Neural cell (in vitro differentiated cells): ENCODE results near the gene S100P. TPM values are rescaled to one million over a fixed set of nuclear protein-coding genes. Genes with fewer than 3 reads are reported as not detected.

Experiments used
- H2AFZ ChIP-seq: fragments of 200-600, 300-800 bp; sonication (generic), shearing (Covaris generic); 2 replicates; pipeline ENCODE4 v1.6.0; 2014; ENCODE audit warnings: low read depth, mild to moderate bottlenecking, antibody characterized with exemption, low read length, moderate library complexity
- H3F3A ChIP-seq: fragments of 200-600 bp; shearing (Covaris generic); 2 replicates; pipeline ENCODE4 v1.6.1; 2016; ENCODE audit warnings: mild to moderate bottlenecking, moderate library complexity, mixed read lengths, antibody characterized with exemption, low read length; ENCODE audit not compliant: insufficient read depth, poor library complexity, severe bottlenecking
- H3K27ac ChIP-seq: fragments of 200-600, 300-800 bp; sonication (generic), shearing (Covaris generic); 2 replicates; pipeline ENCODE4 v1.5.1; 2014; ENCODE audit warnings: mild to moderate bottlenecking, low read length, moderate library complexity
- H3K27me3 ChIP-seq: fragments of 300-800, 200-600 bp; sonication (generic), shearing (Covaris generic); 2 replicates; pipeline ENCODE4 v1.6.0; 2014; ENCODE audit warnings: mild to moderate bottlenecking, low read depth, low read length, moderate library complexity; ENCODE audit not compliant: insufficient read depth
- H3K36me3 ChIP-seq: fragments of 300-800, 200-600 bp; sonication (generic), shearing (Covaris generic); 2 replicates; pipeline ENCODE4 v1.5.1; 2014; ENCODE audit warnings: mild to moderate bottlenecking, antibody characterized with exemption, low read length, moderate library complexity; ENCODE audit not compliant: insufficient read depth
- H3K4me2 ChIP-seq: fragments of 300-800, 200-600 bp; sonication (generic), shearing (Covaris generic); 2 replicates; pipeline ENCODE4 v1.6.0; 2014; ENCODE audit warnings: mild to moderate bottlenecking, low read length
- H3K4me3 ChIP-seq: fragments of 300-800, 200-600 bp; sonication (generic), shearing (Covaris generic); 2 replicates; pipeline ENCODE4 v1.5.1; 2014; ENCODE audit warnings: mild to moderate bottlenecking, low read length, moderate library complexity
- H3K79me2 ChIP-seq: fragments of 200-600 bp; shearing (Covaris generic); replicated peaks from 2 replicates; pipeline ENCODE4 v1.6.0; 2014; ENCODE audit warnings: mild to moderate bottlenecking, low read length, moderate library complexity; ENCODE audit not compliant: insufficient read depth
- H3K9ac ChIP-seq: fragments of 300-800, 200-600 bp; sonication (generic), shearing (Covaris generic); 2 replicates; pipeline ENCODE4 v1.6.1; 2016; ENCODE audit warnings: mild to moderate bottlenecking, low read length, mixed read lengths
- H3K9me2 ChIP-seq: fragments of 200-600 bp; shearing (Covaris generic); 2 replicates; pipeline ENCODE4 v1.6.1; 2016; ENCODE audit warnings: mild to moderate bottlenecking, low read length, mixed read lengths; ENCODE audit not compliant: insufficient read depth
- H3K9me3 ChIP-seq: fragments of 200-600, 300-800 bp; sonication (generic), shearing (Covaris generic); 2 replicates; pipeline ENCODE4 v1.6.1; 2016; ENCODE audit warnings: mild to moderate bottlenecking, mixed run types, low read length, moderate library complexity, mixed read lengths
- H4K20me1 ChIP-seq: fragments of 200-600 bp; shearing (Covaris generic); 2 replicates; pipeline ENCODE4 v1.6.1; 2016; ENCODE audit warnings: mild to moderate bottlenecking, mixed run types; ENCODE audit not compliant: insufficient read depth
- EP300 ChIP-seq: fragments of 450-650 bp; conservative IDR thresholded peaks from 2 replicates; pipeline ENCODE4 v1.6.1; 2014; ENCODE audit warnings: antibody characterized with exemption, mild to moderate bottlenecking, moderate library complexity; ENCODE audit not compliant: poor library complexity, severe bottlenecking
- EZH2 ChIP-seq: fragments of 200-600, 300-800 bp; shearing (Covaris generic), sonication (generic); IDR thresholded peaks from 2 replicates; pipeline ENCODE4 v1.6.1; 2014; ENCODE audit warnings: antibody characterized with exemption, low read length, borderline replicate concordance, mild to moderate bottlenecking; ENCODE audit not compliant: insufficient read depth, poor library complexity, severe bottlenecking
- MXI1 ChIP-seq: fragments of 450-650 bp; conservative IDR thresholded peaks from 2 replicates; pipeline ENCODE4 v1.6.1; 2014; ENCODE audit warnings: antibody characterized with exemption, mild to moderate bottlenecking; ENCODE audit not compliant: poor library complexity, severe bottlenecking
- POLR2AphosphoS5 ChIP-seq: IDR thresholded peaks from 2 replicates; pipeline ENCODE4 v1.6.1; 2012
- RAD21 ChIP-seq: fragments of 450-650 bp; conservative IDR thresholded peaks from 2 replicates; pipeline ENCODE4 v1.6.1; 2014; ENCODE audit warnings: antibody characterized with exemption, mild to moderate bottlenecking, moderate library complexity
- SMC3 ChIP-seq: fragments of 450-650 bp; conservative IDR thresholded peaks from 2 replicates; pipeline ENCODE4 v1.6.1; 2014; ENCODE audit warnings: antibody characterized with exemption, mild to moderate bottlenecking, moderate library complexity; ENCODE audit not compliant: poor library complexity
- TAF1 ChIP-seq: IDR thresholded peaks from 2 replicates; pipeline ENCODE4 v1.6.1; 2012; ENCODE audit warnings: low read depth
- polyA plus RNA-seq: library from polyadenylated mRNA; depleted of rRNA; stranded (reverse); fragments of >200 nt; gene quantifications from 2 replicates; pipeline ENCODE4 v1.2.3, GENCODE V29; 2014
- TF ChIP-seq, protein P1 (sequence below): fragments of 450-650 bp; IDR thresholded peaks from 2 replicates; pipeline ENCODE4 v1.5.1; 2014; ENCODE audit warnings: antibody characterized with exemption, mild to moderate bottlenecking, moderate library complexity; ENCODE audit not compliant: poor library complexity, severe bottlenecking
- TF ChIP-seq, protein P2 (sequence below): IDR thresholded peaks from 2 replicates; pipeline ENCODE4 v1.6.1; 2012; ENCODE audit warnings: borderline replicate concordance

The S100P gene
- polyA plus RNA-seq, 1 donor from 2014 or later = not detected

DNA sequence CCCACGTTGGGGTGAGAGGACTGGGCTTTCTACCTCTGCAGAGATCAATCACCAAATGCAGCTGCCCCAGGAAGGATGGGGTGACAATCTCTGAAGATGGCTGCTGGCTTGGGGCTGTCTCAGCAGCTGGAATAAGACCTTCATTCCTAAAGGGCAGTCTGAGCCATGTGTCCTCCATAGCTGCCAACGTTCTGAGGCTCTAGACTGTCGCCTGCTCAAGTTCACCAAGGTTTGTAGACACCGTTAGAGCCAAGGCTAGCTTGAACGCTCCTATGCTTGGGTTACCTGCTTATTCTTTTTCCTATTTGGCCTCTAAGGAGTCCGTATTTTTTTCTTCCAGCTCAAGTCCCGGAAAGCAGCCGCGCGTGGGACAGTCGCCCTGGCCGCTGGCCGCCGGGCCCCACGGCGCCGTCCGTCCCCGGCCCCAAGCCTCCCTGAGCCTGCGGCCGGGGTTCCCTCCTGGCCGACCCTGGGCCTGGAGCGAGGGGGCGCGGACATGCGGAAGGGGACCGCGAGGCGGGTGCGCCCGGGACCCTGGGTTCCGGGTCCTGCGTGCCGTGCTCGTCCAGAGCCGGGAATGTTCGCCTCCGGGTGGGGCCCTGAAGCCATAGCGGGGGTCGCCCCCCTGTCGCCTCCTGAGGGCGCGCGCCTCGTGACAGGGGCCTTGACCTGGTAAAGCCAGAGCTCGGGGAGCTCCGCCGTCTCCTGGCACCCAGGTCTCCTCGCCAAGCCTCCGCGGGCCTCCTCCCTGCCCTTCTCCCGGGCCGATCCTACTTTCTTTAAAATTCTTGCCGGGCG lies 29.9 kb upstream of the S100P start:
- no peak overlapping the region for H2AFZ ChIP-seq
- no peaks in the 10 kb centered on the region for H3K36me3 ChIP-seq
- no peaks in the 10 kb centered on the region for H3K9me2 ChIP-seq
- no peak overlapping the region for H3K4me2 ChIP-seq
- no peaks in the 10 kb centered on the region for H3K27me3 ChIP-seq
- H3F3A ChIP-seq = no peaks in the 10 kb centered on the region
- H3K4me3 ChIP-seq = no peak overlapping the region
- H3K9me3 ChIP-seq = no peaks in the 10 kb centered on the region
- H4K20me1 ChIP-seq = no peaks in the 10 kb centered on the region
- no peaks in the 10 kb centered on the region for H3K79me2 ChIP-seq
- H3K9ac ChIP-seq = no peak overlapping the region
- H3K27ac ChIP-seq = no peak overlapping the region
- TF ChIP-seq, protein P1, sequence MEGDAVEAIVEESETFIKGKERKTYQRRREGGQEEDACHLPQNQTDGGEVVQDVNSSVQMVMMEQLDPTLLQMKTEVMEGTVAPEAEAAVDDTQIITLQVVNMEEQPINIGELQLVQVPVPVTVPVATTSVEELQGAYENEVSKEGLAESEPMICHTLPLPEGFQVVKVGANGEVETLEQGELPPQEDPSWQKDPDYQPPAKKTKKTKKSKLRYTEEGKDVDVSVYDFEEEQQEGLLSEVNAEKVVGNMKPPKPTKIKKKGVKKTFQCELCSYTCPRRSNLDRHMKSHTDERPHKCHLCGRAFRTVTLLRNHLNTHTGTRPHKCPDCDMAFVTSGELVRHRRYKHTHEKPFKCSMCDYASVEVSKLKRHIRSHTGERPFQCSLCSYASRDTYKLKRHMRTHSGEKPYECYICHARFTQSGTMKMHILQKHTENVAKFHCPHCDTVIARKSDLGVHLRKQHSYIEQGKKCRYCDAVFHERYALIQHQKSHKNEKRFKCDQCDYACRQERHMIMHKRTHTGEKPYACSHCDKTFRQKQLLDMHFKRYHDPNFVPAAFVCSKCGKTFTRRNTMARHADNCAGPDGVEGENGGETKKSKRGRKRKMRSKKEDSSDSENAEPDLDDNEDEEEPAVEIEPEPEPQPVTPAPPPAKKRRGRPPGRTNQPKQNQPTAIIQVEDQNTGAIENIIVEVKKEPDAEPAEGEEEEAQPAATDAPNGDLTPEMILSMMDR = no peak
- TF ChIP-seq MXI1 (no peak), POLR2AphosphoS5 (no peak), TAF1 (no peak), SMC3 (no peak)

DNA sequence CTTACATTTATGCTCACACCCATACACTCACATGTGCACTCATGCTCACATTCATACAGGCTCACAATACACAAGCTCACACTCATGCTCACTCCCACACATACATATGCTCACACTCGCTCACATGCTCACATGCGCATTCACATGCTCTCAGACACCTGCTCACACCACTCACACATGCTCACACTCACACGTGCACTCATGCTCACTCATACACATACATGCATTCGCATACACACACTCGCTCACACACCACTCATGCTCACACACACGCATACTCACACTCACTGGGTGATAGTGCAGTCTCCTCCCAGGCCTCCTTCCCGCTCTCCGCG lies 28.4 kb upstream of the S100P start:
- H3K9me2 ChIP-seq = no peaks in the 10 kb centered on the region
- TF ChIP-seq, protein P2, sequence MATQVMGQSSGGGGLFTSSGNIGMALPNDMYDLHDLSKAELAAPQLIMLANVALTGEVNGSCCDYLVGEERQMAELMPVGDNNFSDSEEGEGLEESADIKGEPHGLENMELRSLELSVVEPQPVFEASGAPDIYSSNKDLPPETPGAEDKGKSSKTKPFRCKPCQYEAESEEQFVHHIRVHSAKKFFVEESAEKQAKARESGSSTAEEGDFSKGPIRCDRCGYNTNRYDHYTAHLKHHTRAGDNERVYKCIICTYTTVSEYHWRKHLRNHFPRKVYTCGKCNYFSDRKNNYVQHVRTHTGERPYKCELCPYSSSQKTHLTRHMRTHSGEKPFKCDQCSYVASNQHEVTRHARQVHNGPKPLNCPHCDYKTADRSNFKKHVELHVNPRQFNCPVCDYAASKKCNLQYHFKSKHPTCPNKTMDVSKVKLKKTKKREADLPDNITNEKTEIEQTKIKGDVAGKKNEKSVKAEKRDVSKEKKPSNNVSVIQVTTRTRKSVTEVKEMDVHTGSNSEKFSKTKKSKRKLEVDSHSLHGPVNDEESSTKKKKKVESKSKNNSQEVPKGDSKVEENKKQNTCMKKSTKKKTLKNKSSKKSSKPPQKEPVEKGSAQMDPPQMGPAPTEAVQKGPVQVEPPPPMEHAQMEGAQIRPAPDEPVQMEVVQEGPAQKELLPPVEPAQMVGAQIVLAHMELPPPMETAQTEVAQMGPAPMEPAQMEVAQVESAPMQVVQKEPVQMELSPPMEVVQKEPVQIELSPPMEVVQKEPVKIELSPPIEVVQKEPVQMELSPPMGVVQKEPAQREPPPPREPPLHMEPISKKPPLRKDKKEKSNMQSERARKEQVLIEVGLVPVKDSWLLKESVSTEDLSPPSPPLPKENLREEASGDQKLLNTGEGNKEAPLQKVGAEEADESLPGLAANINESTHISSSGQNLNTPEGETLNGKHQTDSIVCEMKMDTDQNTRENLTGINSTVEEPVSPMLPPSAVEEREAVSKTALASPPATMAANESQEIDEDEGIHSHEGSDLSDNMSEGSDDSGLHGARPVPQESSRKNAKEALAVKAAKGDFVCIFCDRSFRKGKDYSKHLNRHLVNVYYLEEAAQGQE = no peak
- TF ChIP-seq RAD21 (no peak), TAF1 (no peak), MXI1 (no peak), EZH2 (no peak), POLR2AphosphoS5 (no peak), SMC3 (no peak), EP300 (no peak)
- TF ChIP-seq, protein P1 = no peak
- no peak overlapping the region for H3K27ac ChIP-seq
- H3K36me3 ChIP-seq = no peaks in the 10 kb centered on the region
- no peaks in the 10 kb centered on the region for H3F3A ChIP-seq
- H4K20me1 ChIP-seq = no peaks in the 10 kb centered on the region
- H3K4me2 ChIP-seq = no peak overlapping the region
- no peaks in the 10 kb centered on the region for H3K9me3 ChIP-seq
- H3K4me3 ChIP-seq = no peak overlapping the region
- H3K79me2 ChIP-seq = no peaks in the 10 kb centered on the region
- no peak overlapping the region for H3K9ac ChIP-seq
- H2AFZ ChIP-seq = no peak overlapping the region
- H3K27me3 ChIP-seq = no peaks in the 10 kb centered on the region
